WTC11 (cell line): ENCODE results near the gene RAB15. TPM values are rescaled to one million over a fixed set of nuclear protein-coding genes. Genes with fewer than 3 reads are reported as not detected.

Experiments used
- ATAC-seq: fragments of 200-7000 bp; cut with Tn5 transposase; 2 replicates; pipeline ENCODE4 v1.10.0; 2021; ENCODE audit warnings: mild to moderate bottlenecking, moderate library complexity
- CTCF ChIA-PET: fragments of 300-600 bp; sonication (Branson Sonifier 250); formaldehyde crosslinking; loops from one replicate; lab custom pipeline; 2021; ENCODE audit warnings: antibody characterized with exemption; lab: Charles Lee
- POLR2A ChIA-PET: fragments of 350-600 bp; sonication (Branson Sonifier 250); formaldehyde crosslinking; loops from one replicate; lab custom pipeline; 2021; ENCODE audit warnings: antibody characterized with exemption; lab: Charles Lee
- DNase-seq: peaks from one replicate; pipeline ENCODE4 v3.0.0; 2021; ENCODE audit warnings: low spot score
- H3K27ac Mint-ChIP-seq: 2 replicates; pipeline ENCODE4 v1.8.0; 2021; ENCODE audit warnings: mixed read lengths
- H3K27me3 Mint-ChIP-seq: 2 replicates; pipeline ENCODE4 v1.8.0; 2021; ENCODE audit warnings: low read depth, mild to moderate bottlenecking, moderate library complexity, mixed read lengths
- H3K36me3 Mint-ChIP-seq: 2 replicates; pipeline ENCODE4 v1.8.0; 2021; ENCODE audit warnings: mixed read lengths
- H3K4me1 Mint-ChIP-seq: 2 replicates; pipeline ENCODE4 v1.8.0; 2022; ENCODE audit warnings: mixed read lengths
- H3K4me3 Mint-ChIP-seq: 2 replicates; pipeline ENCODE4 v1.8.0; 2021; ENCODE audit warnings: mild to moderate bottlenecking, moderate library complexity, mixed read lengths
- H3K9me3 Mint-ChIP-seq: 2 replicates; pipeline ENCODE4 v1.8.0; 2021; ENCODE audit warnings: mixed read lengths
- AR ChIP-seq: fragments of 250-450 bp; sonication (Bioruptor Pico); IDR thresholded peaks from 2 replicates; pipeline ENCODE4 v1.9.0; 2021; ENCODE audit warnings: mild to moderate bottlenecking
- ATF6 ChIP-seq: sonication (generic); formaldehyde crosslinking; IDR thresholded peaks from 2 replicates; pipeline ENCODE4 v1.8.1; 2023; ENCODE audit warnings: mild to moderate bottlenecking, missing genetic modification reagents
- ESRRA ChIP-seq: sonication (generic); formaldehyde crosslinking; IDR thresholded peaks from 2 replicates; pipeline ENCODE4 v1.8.1; 2022; ENCODE audit warnings: mild to moderate bottlenecking, missing genetic modification reagents, borderline replicate concordance
- HMGA2 ChIP-seq: fragments of 250-450 bp; sonication (Bioruptor Pico); IDR thresholded peaks from 2 replicates; pipeline ENCODE4 v1.4.0; 2021; ENCODE audit warnings: mild to moderate bottlenecking, moderate library complexity
- KAT7 ChIP-seq: sonication (generic); formaldehyde crosslinking; IDR thresholded peaks from 2 replicates; pipeline ENCODE4 v1.8.1; 2023; ENCODE audit warnings: missing genetic modification reagents, mild to moderate bottlenecking, borderline replicate concordance
- NFYB ChIP-seq: sonication (generic); formaldehyde crosslinking; conservative IDR thresholded peaks from 2 replicates; pipeline ENCODE4 v1.8.0; 2022; ENCODE audit warnings: low read depth, missing genetic modification reagents
- NR1H2 ChIP-seq: sonication (generic); formaldehyde crosslinking; IDR thresholded peaks from 2 replicates; pipeline ENCODE4 v1.9.0; 2021; ENCODE audit warnings: mild to moderate bottlenecking, moderate library complexity, missing genetic modification reagents
- ZMAT4 ChIP-seq: fragments of 250-450 bp; sonication (Bioruptor Pico); IDR thresholded peaks from 2 replicates; pipeline ENCODE4 v1.9.0; 2021; ENCODE audit warnings: mild to moderate bottlenecking
- ZNF396 ChIP-seq: fragments of 250-450 bp; sonication (Bioruptor Pico); IDR thresholded peaks from 2 replicates; pipeline ENCODE4 v1.8.0; 2021; ENCODE audit warnings: mild to moderate bottlenecking, moderate library complexity, borderline replicate concordance
- ZNF532 ChIP-seq: fragments of 250-450 bp; sonication (Bioruptor Pico); IDR thresholded peaks from 2 replicates; pipeline ENCODE4 v1.9.0; 2021; ENCODE audit warnings: mild to moderate bottlenecking, borderline replicate concordance
- total RNA-seq: library from RNA; stranded (reverse); gene quantifications from 3 replicates; pipeline ENCODE4 v1.2.3, GENCODE V29; 2021
- TF ChIP-seq, protein P1 (sequence below): fragments of 200-600 bp; IDR thresholded peaks from 2 replicates; pipeline ENCODE4 v1.8.0; 2022; ENCODE audit warnings: antibody characterized with exemption
- TF ChIP-seq, protein P2 (sequence below): sonication (generic); formaldehyde crosslinking; conservative IDR thresholded peaks from 2 replicates; pipeline ENCODE4 v1.8.1; 2023; ENCODE audit warnings: mild to moderate bottlenecking, low read depth, missing genetic modification reagents, moderate library complexity
- TF ChIP-seq, protein P3 (sequence below): sonication (generic); formaldehyde crosslinking; IDR thresholded peaks from 2 replicates; pipeline ENCODE4 v1.8.0; 2023; ENCODE audit warnings: missing genetic modification reagents

RAB15 gene
- total RNA-seq, 1 experiment from 2014 or later: 49.1 TPM

DNA sequence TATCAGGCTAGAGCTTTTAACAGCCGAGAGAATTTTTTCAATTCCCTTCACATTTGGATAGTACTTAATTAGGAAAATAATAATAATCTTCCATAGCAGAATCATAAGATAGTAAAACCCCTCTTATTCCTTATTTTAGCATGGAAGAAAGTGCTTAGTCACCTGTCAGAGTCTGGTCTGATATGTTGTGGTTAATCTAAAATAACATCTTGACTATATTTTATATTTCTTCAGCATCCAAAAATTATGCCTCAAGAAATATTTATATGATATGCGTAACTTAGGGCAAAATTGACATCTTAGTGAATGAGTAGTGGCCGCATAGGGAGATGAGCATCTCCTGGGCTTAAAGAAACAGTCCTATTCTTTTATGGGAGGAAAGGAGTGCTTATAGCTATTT is 45.1 kb downstream of the RAB15 start:
- POLR2A ChIA-PET: no interaction called here
- Mint-ChIP-seq H3K4me1 (no peaks in the 10 kb centered on the region), H3K9me3 (no peaks in the 10 kb centered on the region), H3K4me3 (no peak overlapping the region), H3K27me3 (no peaks in the 10 kb centered on the region), H3K36me3 (peaks cover 24% of the 10 kb centered on the region), H3K27ac (no peak overlapping the region)
- DNase-seq (no peak), ATAC-seq (no peak)
- CTCF ChIA-PET: interaction anchor here (1.3 to 1.4 kb wide), 2 partner anchors 16 to 34 kb away, joined by 4 to 5 read pairs; no protein-coding TSS in a partner anchor
- TF ChIP-seq ZMAT4 (CRISPR knock-in tag): no peak
- no peak for TF ChIP-seq KAT7 (CRISPR knock-in tag)
- TF ChIP-seq, protein P1, sequence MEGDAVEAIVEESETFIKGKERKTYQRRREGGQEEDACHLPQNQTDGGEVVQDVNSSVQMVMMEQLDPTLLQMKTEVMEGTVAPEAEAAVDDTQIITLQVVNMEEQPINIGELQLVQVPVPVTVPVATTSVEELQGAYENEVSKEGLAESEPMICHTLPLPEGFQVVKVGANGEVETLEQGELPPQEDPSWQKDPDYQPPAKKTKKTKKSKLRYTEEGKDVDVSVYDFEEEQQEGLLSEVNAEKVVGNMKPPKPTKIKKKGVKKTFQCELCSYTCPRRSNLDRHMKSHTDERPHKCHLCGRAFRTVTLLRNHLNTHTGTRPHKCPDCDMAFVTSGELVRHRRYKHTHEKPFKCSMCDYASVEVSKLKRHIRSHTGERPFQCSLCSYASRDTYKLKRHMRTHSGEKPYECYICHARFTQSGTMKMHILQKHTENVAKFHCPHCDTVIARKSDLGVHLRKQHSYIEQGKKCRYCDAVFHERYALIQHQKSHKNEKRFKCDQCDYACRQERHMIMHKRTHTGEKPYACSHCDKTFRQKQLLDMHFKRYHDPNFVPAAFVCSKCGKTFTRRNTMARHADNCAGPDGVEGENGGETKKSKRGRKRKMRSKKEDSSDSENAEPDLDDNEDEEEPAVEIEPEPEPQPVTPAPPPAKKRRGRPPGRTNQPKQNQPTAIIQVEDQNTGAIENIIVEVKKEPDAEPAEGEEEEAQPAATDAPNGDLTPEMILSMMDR: no peak
- TF ChIP-seq, protein P2, sequence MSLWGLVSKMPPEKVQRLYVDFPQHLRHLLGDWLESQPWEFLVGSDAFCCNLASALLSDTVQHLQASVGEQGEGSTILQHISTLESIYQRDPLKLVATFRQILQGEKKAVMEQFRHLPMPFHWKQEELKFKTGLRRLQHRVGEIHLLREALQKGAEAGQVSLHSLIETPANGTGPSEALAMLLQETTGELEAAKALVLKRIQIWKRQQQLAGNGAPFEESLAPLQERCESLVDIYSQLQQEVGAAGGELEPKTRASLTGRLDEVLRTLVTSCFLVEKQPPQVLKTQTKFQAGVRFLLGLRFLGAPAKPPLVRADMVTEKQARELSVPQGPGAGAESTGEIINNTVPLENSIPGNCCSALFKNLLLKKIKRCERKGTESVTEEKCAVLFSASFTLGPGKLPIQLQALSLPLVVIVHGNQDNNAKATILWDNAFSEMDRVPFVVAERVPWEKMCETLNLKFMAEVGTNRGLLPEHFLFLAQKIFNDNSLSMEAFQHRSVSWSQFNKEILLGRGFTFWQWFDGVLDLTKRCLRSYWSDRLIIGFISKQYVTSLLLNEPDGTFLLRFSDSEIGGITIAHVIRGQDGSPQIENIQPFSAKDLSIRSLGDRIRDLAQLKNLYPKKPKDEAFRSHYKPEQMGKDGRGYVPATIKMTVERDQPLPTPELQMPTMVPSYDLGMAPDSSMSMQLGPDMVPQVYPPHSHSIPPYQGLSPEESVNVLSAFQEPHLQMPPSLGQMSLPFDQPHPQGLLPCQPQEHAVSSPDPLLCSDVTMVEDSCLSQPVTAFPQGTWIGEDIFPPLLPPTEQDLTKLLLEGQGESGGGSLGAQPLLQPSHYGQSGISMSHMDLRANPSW: no peak
- no peak for TF ChIP-seq AR (CRISPR knock-in tag)
- no peak for TF ChIP-seq NR1H2 (CRISPR knock-in tag)
- TF ChIP-seq NFYB (CRISPR knock-in tag): no peak
- no peak for TF ChIP-seq ATF6 (CRISPR knock-in tag)
- no peak for TF ChIP-seq ZNF396
- no peak for TF ChIP-seq ZNF532 (CRISPR knock-in tag)
- TF ChIP-seq, protein P3, sequence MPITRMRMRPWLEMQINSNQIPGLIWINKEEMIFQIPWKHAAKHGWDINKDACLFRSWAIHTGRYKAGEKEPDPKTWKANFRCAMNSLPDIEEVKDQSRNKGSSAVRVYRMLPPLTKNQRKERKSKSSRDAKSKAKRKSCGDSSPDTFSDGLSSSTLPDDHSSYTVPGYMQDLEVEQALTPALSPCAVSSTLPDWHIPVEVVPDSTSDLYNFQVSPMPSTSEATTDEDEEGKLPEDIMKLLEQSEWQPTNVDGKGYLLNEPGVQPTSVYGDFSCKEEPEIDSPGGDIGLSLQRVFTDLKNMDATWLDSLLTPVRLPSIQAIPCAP (CRISPR knock-in tag): no peak
- TF ChIP-seq ESRRA: no peak
- no peak for TF ChIP-seq HMGA2 (CRISPR knock-in tag)
